ENCODE measurements around the gene CDCA7L.

CDCA7L gene

GRCh38 chr7:21945454-21946221, at the start of gene CDCA7L:
TSS of gene CDCA7L (minus strand) at chr7:21945899. CDS start at chr7:21945804, 95 bp downstream.
- DNase-seq: peak; percentile 68

DNA sequence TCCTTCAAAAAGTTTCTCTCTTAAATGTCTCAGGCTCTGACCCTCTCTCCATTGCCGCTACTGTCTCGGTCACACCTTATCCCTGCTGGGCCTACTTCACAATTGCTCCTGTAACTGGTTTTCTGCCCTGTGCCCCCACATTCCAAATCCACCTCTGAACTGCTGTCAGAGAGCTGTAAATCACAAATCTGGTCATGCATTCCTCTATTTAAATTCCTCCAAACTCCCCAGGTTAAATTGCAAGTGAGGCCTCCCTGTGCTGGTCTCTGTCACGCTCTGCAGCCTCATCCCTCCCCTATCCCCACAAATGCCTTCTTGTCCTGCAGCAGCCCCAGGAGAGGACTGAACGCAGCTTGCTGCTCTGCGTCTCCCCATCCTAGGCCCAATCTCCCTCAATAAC, 40.4 kb upstream of the CDCA7L start:
- DNase-seq: no peak

- DNase-seq: no peak
Observed at GRCh38 chr7:21984042-21984441, 38.3 kb upstream of the CDCA7L start.

GRCh38 chr7:21983056-21983455, 37.4 kb upstream of the CDCA7L start:
- no peak for DNase-seq

- no peak for DNase-seq
Observed at GRCh38 chr7:21981524-21981923, 35.8 kb upstream of the CDCA7L start.

GRCh38 chr7:21980926-21981500, 35.3 kb upstream of the CDCA7L start:
- DNase-seq: no peak

GRCh38 chr7:21972397-21972784, 26.7 kb upstream of the CDCA7L start:
- no peak for DNase-seq

DNA sequence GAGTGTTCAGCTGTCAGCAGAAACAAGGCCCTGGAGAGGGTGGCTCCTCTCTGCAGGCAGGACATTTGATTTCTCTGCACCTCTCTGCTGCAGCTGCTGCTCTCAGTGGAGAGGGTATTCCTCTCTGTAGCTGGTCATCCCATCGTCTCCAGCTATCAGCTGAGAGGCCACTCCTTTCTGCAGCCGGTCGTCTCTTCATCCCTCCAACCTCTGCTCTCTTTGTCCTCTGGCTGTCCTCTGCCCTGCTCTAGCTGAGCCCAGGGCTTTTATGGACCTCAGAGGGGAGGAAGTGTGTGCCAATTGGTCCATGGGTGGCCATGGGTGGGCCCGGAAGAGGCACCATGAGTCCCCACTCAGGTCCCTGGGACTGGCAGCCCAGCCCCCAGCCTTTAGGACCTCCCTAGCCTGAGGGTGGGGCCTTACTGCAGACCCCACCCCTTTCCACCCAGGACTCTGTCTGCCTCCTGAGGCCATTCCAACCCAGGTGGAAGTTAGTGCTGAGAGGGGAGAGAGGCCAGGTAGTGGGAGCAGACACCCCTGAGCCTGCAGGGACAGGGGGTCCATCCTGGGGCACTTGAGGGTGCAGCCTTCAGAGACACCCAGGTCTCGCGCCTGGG, 26.2 kb upstream of the CDCA7L start:
- DNase-seq: no peak

DNA sequence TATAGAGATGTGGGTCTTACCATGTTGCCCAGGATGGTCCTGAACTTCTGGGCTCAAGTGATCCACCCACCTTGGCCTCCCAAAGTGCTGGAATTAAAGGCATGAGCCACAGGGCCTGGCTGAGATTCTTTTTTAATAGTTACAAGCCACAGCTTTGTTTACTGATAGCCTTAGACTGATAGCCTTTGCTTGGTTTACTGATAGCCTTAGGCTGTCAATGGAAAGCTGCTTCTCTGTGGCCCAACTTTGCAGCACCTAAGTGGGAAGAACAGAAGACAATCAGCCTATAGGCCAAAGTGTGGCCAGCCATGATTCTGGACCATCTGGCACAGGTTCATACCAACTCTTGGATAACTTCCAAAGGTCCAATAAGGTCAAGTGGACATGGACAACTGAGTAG, 24.1 kb upstream of the CDCA7L start:
- DNase-seq: no peak

DNA sequence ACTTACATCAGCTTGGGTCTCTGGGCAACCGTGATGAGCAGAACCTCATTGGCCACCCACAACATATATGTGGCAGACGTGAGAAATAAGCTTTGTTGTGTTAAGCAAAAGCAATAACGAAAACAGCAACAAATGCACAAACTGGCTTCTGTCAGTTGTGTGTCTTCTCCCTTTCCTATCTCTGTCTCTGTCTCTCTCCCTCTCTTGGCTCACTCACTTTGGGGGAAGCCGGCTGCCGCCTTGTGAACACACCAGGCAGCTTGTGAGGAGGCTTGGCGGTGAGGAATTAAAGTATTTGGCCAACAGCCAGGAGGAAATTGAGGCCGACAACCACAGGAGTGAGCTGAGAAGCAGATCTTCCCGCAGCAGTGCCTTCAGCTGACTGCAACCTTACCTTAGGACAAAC, 21.9 kb upstream of the CDCA7L start:
- peak; percentile 28 for DNase-seq

GRCh38 chr7:21966271-21966670, 20.6 kb upstream of the CDCA7L start:
- DNase-seq: no peak

DNA sequence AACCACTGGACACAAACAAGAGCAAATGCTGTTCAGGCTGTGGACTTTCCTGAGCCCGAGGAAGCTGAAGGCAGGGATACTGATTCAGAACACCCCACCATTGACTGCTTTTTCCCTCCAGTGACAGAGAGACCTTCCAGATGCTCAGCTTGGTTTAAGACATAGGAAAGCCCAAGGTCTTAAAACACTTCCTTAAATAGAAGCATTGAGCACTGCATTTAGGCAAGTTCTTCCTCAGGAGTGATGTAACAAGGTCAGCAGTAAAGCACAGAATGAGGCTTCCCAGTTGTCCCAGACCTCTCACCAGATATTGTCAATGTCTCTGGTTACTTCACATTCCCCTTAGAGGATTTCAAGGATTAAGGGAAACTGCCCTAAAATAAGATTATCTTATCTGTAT, 19.6 kb upstream of the CDCA7L start:
- DNase-seq: no peak

- DNase-seq: no peak
Observed at GRCh38 chr7:21962677-21963076, 17.0 kb upstream of the CDCA7L start.

DNA sequence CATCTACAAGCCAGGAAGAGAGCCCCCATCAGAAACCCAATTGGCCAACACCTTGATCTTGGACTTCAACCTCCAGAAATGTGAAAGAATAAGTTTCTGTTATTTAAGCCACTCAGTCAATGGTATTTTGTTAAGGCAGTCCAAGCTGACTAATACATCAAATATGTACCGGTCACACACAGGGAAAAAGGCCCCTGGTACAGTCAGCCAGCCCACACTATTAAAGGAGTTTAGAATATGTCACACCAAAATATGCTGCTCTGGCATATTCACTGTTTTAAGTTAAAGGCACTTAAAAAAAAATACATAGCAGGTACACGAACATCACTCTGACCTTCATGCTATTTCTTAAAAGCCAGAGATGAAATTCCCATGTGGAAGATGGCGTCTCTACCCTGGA, 15.2 kb upstream of the CDCA7L start:
- DNase-seq: no peak

GRCh38 chr7:21959387-21959776, 13.7 kb upstream of the CDCA7L start:
- no peak for DNase-seq

- DNase-seq: no peak
Observed at GRCh38 chr7:21953781-21954180, 8.1 kb upstream of the CDCA7L start.

- no peak for DNase-seq
Observed at GRCh38 chr7:21948887-21949540, 3.3 kb upstream of the CDCA7L start.

GRCh38 chr7:21948364-21948763, 2.7 kb upstream of the CDCA7L start:
- DNase-seq: no peak

DNA sequence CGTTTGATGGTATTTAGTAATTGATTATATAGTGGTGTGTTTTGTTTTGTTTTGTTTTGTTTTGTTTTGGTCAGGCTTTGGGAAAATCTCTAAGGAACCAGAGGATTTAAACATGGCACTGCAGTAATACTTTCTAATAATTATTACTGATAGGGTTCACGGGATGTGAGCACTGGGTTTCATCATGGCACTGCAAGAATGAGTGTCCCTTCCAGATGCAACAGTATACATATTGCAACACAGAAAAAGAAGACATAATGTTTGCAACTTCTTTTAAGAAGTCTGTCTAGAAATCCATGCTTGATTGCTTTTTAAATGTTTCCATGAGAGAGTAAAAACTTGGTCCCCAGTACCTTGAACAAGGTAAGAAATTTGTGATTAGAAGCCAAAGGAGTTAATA, 2.2 kb upstream of the CDCA7L start:
- DNase-seq: no peak

DNA sequence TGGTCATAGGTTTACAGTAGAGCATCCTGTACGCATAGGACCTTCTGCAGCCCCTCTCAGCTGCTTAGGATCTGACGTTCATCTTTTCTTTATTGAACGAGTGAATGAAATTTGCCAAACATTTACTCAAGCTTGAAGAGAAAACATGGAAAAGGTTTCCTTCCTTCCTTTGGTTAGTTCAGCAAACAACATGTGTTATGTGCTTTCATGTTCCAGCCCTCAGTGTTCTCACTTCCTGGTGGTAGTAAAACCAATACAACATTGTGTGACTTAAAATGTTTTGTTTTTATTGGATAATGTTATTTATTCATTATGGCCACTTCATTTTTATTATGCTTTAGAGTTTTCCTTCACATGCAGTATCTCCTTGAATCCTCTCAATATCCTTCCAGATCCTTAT, 1.4 kb upstream of the CDCA7L start:
- DNase-seq: no peak

DNA sequence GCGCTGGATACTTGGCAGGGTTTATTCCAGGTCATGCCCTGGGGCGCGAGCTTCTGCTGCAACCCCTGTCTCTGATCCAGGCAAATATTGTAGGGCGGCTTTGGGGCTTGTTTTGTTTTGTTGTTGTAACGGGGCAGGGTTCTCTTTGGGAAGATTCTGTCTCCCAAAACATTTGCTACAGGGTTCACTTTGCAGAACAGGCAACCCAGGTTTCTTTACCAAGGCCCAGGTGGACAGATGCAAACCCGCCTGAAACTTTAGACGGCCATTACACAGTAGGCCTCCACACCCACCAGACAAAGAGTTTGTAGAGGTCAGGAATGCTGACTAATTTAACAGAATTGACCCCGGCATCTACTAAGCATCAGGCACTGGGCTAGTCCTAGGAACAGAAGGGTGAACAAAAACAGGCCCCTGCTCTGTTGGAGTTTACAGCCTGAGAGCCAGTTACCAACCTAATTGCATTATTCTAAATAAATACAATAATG, 567 bp upstream of the CDCA7L start:
- DNase-seq: no peak

DNA sequence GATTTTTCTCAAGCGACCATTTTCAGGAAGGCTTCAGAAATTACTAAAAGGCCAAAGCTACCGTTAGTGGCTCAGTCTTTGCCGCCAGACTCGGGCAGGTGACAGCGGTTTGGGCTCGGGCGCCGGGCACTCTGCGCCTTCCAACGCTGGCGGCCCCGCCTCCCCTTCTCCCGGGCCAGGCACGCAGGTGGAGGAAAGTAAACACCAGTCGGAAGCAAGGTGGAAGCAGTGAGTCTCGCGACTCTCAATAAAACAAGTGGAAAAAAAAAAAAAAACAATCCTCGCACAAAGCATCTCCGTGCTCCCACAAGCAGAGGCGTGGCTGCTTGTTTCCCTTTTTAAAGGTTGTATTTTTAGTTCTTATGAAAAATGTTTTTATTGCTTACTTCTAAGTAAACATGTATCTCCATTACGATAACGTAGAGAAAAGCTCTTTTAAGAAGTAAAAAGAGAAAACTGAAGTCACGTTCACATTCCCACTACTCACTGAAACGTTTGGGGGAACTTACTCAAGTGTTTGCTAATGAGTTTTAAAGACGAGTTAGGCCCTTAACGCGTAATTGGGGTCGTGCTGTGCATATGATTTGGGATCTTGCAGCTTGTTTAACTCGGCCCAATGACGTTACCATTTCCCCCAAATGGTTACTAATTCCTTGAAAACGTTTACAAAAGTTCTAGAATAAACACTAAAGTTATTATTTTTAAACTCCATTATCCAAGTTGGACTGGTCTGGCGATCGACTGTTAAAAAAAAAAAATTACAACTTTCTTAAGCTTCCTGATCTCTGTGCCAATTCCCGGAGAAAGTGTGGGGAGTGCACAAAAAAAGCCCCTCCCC, 864 bp downstream of the CDCA7L start:
- DNase-seq: peak; percentile 53

DNA sequence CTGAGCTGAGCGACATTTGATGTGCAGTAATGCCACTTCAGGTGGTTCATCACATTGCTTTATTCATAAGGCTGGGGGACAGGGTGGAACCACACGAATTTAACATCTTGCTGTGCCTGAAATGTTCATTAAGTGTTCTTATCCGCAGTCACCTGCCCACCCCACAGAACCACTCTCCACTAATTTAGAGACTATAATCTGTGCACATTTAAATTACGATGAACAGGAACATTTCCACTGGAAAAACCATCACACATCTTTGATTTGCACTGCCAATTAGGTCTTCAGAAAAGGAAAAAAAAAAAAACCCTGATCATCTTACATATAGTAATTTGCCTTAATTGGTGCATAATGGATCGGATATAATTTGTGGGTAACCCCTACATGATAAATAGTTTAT, 2.3 kb downstream of the CDCA7L start:
- no peak for DNase-seq
